DND-41 (cell line): ENCODE measurements around the gene ZNG1B.
"Not testable (repeated sequence)": the region's sequence is repeated elsewhere in the genome, so short reads cannot be mapped to it uniquely, and the experiment has no call there.

Experiments
- CTCF ChIP-seq: IDR thresholded peaks from 2 replicates; pipeline ENCODE4 v1.5.1; 2012; ENCODE audit warnings: borderline replicate concordance, low read length, moderate library complexity, mild to moderate bottlenecking; ENCODE audit not compliant: poor library complexity, severe bottlenecking; ENCODE audit errors: extremely low read depth
- EZH2 ChIP-seq: IDR thresholded peaks from 3 replicates; pipeline ENCODE4 v1.6.1; 2012; ENCODE audit warnings: borderline replicate concordance, low read depth, mild to moderate bottlenecking, moderate library complexity, low read length, inconsistent platforms; ENCODE audit not compliant: severe bottlenecking

DNA sequence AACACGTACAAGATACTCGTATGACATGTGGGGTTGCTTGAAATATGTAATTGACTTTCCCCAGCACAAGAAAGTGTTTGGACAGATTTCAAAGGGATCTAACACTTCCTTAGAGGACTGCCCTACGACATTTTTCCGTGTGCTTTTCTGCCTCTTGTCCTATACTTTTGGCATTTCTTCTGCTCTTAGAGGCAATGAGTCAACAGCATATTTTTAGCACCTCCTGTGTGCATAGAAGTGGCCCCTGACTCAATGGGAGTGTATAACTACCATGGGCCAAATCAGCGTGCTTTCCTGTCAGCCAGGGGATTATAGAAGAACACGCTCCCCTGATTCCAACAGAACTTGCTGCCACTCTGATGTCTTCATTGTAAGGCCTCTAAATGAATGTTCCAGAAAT, 99.1 kb downstream of the ZNG1B start:
- TF ChIP-seq CTCF, EZH2: not testable (repeated sequence)
